IMR-90 (cell line): ENCODE results near the gene CTIF. TPM values are rescaled to one million over a fixed set of nuclear protein-coding genes. Genes with fewer than 3 reads are reported as not detected.

Experiments used
- ATAC-seq: fragments of 200-7000 bp; cut with Tn5 transposase; 2 replicates; pipeline ENCODE4 v1.9.1; 2020; ENCODE audit warnings: low read depth, mild to moderate bottlenecking, moderate library complexity
- BruUV-seq: library from RNA; stranded (reverse); fragments of 400-500 nt; replicated peaks from 2 replicates; lab custom pipeline; 2021; lab: Mats Ljungman, UMichigan
- CTCF ChIA-PET: fragments of 300-600 bp; formaldehyde crosslinking; extraction: SDS; loops from one replicate; lab custom pipeline; 2021; ENCODE audit warnings: antibody characterized with exemption; lab: Yijun Ruan, JAX
- POLR2A ChIA-PET: fragments of 300-600 bp; sonication (Branson Sonifier 250); formaldehyde crosslinking; loops from one replicate; lab custom pipeline; 2022; ENCODE audit warnings: antibody characterized with exemption; ENCODE audit not compliant: unreplicated experiment; lab: Charles Lee
- DNase-seq: peaks from one replicate; pipeline ENCODE4 v3.0.0; 2013
- H2AFZ ChIP-seq: replicated peaks from 2 replicates; pipeline ENCODE3; 2013; ENCODE audit warnings: low read length, mild to moderate bottlenecking; ENCODE audit not compliant: poor library complexity
- H2AK5ac ChIP-seq: 2 replicates; pipeline ENCODE4 v1.6.1; 2013; ENCODE audit warnings: low read depth, low read length, inconsistent platforms
- H2AK9ac ChIP-seq: replicated peaks from 2 replicates; pipeline ENCODE3; 2013; ENCODE audit warnings: mild to moderate bottlenecking, low read depth, low read length, moderate library complexity; ENCODE audit not compliant: poor library complexity
- H2BK120ac ChIP-seq: 2 replicates; pipeline ENCODE4 v1.6.1; 2013; ENCODE audit warnings: low read depth, low read length, inconsistent platforms
- H2BK15ac ChIP-seq: 3 replicates; pipeline ENCODE4 v1.6.1; 2013; ENCODE audit warnings: low read depth, low read length, inconsistent platforms
- H2BK20ac ChIP-seq: 2 replicates; pipeline ENCODE4 v1.6.1; 2013; ENCODE audit warnings: low read depth, mild to moderate bottlenecking, inconsistent platforms, low read length, moderate library complexity
- H2BK5ac ChIP-seq: 2 replicates; pipeline ENCODE4 v1.6.1; 2013; ENCODE audit warnings: mild to moderate bottlenecking, low read depth, low read length, inconsistent platforms; ENCODE audit not compliant: poor library complexity, severe bottlenecking
- H3K14ac ChIP-seq: replicated peaks from 2 replicates; pipeline ENCODE4 v1.6.1; 2013; ENCODE audit warnings: low read depth, low read length, inconsistent platforms
- H3K18ac ChIP-seq: 2 replicates; pipeline ENCODE4 v1.6.1; 2013; ENCODE audit warnings: low read depth, low read length, control low read depth
- H3K23ac ChIP-seq: 2 replicates; pipeline ENCODE4 v1.6.1; 2013; ENCODE audit warnings: low read depth, low read length, inconsistent platforms
- H3K27ac ChIP-seq: 2 replicates; pipeline ENCODE4 v1.5.1; 2013; ENCODE audit warnings: mild to moderate bottlenecking, control low read depth, low read length; ENCODE audit not compliant: insufficient read depth
- H3K27me3 ChIP-seq: 2 replicates; pipeline ENCODE4 v1.6.1; 2013; ENCODE audit warnings: low read length; ENCODE audit not compliant: control insufficient read depth, insufficient read depth
- H3K36me3 ChIP-seq: 2 replicates; pipeline ENCODE4 v1.6.1; 2013; ENCODE audit warnings: low read length, mixed read lengths; ENCODE audit not compliant: control insufficient read depth, insufficient read depth
- H3K4ac ChIP-seq: 2 replicates; pipeline ENCODE4 v1.6.1; 2013; ENCODE audit warnings: low read depth, low read length, inconsistent platforms
- H3K4me1 ChIP-seq: 2 replicates; pipeline ENCODE4 v1.6.1; 2013; ENCODE audit warnings: low read length, mixed read lengths; ENCODE audit not compliant: control insufficient read depth, insufficient read depth
- H3K4me2 ChIP-seq: 2 replicates; pipeline ENCODE4 v1.6.1; 2013; ENCODE audit warnings: low read depth, mild to moderate bottlenecking, control low read depth, low read length, moderate library complexity
- H3K4me3 ChIP-seq: 2 replicates; pipeline ENCODE4 v1.5.1; 2013; ENCODE audit warnings: low read depth, mild to moderate bottlenecking, control low read depth, low read length, moderate library complexity; ENCODE audit not compliant: insufficient read depth
- H3K56ac ChIP-seq: 2 replicates; pipeline ENCODE4 v1.6.1; 2013; ENCODE audit warnings: low read length, inconsistent platforms; ENCODE audit not compliant: insufficient read depth; ENCODE audit errors: extremely low read depth
- H3K79me1 ChIP-seq, 2 experiments: 2 replicates each; pipeline ENCODE4 v1.6.1; 2013; ENCODE audit warnings: low read length in 2 of 2, inconsistent platforms in 1 of 2, low read depth in 1 of 2
- H3K9ac ChIP-seq: 2 replicates; pipeline ENCODE4 v1.6.1; 2013; ENCODE audit warnings: low read depth, low read length, control low read depth
- H3K9me1 ChIP-seq: 2 replicates; pipeline ENCODE4 v1.6.1; 2013; ENCODE audit warnings: low read length, inconsistent platforms; ENCODE audit not compliant: insufficient read depth
- H3K9me3 ChIP-seq: 2 replicates; pipeline ENCODE4 v1.6.1; 2013; ENCODE audit warnings: low read length; ENCODE audit not compliant: control insufficient read depth, insufficient read depth
- H4K20me1 ChIP-seq: 2 replicates; pipeline ENCODE4 v1.6.1; 2013; ENCODE audit warnings: low read length, inconsistent platforms; ENCODE audit not compliant: insufficient read depth
- H4K5ac ChIP-seq: 2 replicates; pipeline ENCODE4 v1.6.1; 2013; ENCODE audit warnings: mild to moderate bottlenecking, low read depth, low read length, control low read depth
- H4K8ac ChIP-seq, 2 experiments: 2 replicates each; pipeline ENCODE4 v1.6.1; 2013; ENCODE audit warnings: low read depth in 2 of 2, low read length in 2 of 2, control low read depth in 1 of 2, inconsistent platforms in 1 of 2
- H4K91ac ChIP-seq: 2 replicates; pipeline ENCODE4 v1.6.1; 2013; ENCODE audit warnings: low read depth, low read length, inconsistent platforms; ENCODE audit not compliant: insufficient read depth
- BHLHE40 ChIP-seq: fragments of 150-350 bp; IDR thresholded peaks from 2 replicates; pipeline ENCODE4 v1.6.1; 2016; ENCODE audit warnings: mild to moderate bottlenecking, low read depth, low read length
- CEBPB ChIP-seq: IDR thresholded peaks from 2 replicates; pipeline ENCODE4 v1.6.1; 2012; ENCODE audit warnings: low read depth, low read length, improper control_type of control experiment
- CHD1 ChIP-seq: IDR thresholded peaks from 2 replicates; pipeline ENCODE4 v1.6.1; 2012; ENCODE audit warnings: low read depth, low read length, improper control_type of control experiment
- MAZ ChIP-seq: IDR thresholded peaks from 2 replicates; pipeline ENCODE4 v1.6.1; 2012; ENCODE audit warnings: low read depth, mild to moderate bottlenecking, low read length, improper control_type of control experiment, moderate library complexity, borderline replicate concordance
- MXI1 ChIP-seq: IDR thresholded peaks from 2 replicates; pipeline ENCODE4 v1.6.1; 2012; ENCODE audit warnings: low read depth, mild to moderate bottlenecking, low read length, moderate library complexity, borderline replicate concordance
- POLR2A ChIP-seq: IDR thresholded peaks from 2 replicates; pipeline ENCODE4 v1.6.1; 2012; ENCODE audit warnings: mild to moderate bottlenecking, low read depth, low read length
- RFX5 ChIP-seq: IDR thresholded peaks from 2 replicates; pipeline ENCODE4 v1.8.0; 2012; ENCODE audit warnings: low read depth, mild to moderate bottlenecking, low read length, moderate library complexity
- WGBS, 2 experiments: methylation state at CpG; one replicate each; pipeline versions ENCODE4 v1.1.5 to v1.1.7; 2013; ENCODE audit warnings: missing lambda C conversion rate in 2 of 2; ENCODE audit not compliant: insufficient read length in 1 of 2; ENCODE audit errors: extremely low coverage in 2 of 2; 5-methylcytosine and 5-hydroxymethylcytosine counted together
- dilution Hi-C: fragments of 300-500 bp; cut with HindIII; formaldehyde crosslinking; loops from one replicate; pipeline ENCODE4 v1.14.3; 2018; ENCODE audit warnings: low sequenced_read_pairs; ENCODE audit not compliant: unreplicated experiment
- in situ Hi-C: fragments of 300-500 bp; cut with MboI; formaldehyde crosslinking; loops from 3 replicates; pipeline ENCODE4 v1.14.3; 2019; ENCODE audit warnings: low sequenced_read_pairs, inconsistent platforms, mixed read lengths
- intact Hi-C: fragments of 100-400 bp; cut with micrococcal nuclease; formaldehyde crosslinking; loops from 2 replicates; pipeline ENCODE4 v1.10.0; 2022
- polyA plus RNA-seq, 3 experiments: library from polyadenylated mRNA; depleted of rRNA; stranded (reverse); fragments of >200 nt; gene quantifications; 2 replicates each; pipeline ENCODE4 v1.2.3, GENCODE V29; 2012; ENCODE audit warnings: low replicate concordance in 1 of 3
- total RNA-seq: library from RNA; depleted of rRNA; stranded (reverse); fragments of >200 nt; gene quantifications from 2 replicates; pipeline ENCODE4 v1.2.3, GENCODE V29; 2012
- TF ChIP-seq, protein P1 (sequence below): fragments of 150-350 bp; IDR thresholded peaks from 2 replicates; pipeline ENCODE4 v1.6.1; 2017; ENCODE audit warnings: mild to moderate bottlenecking, antibody characterized with exemption, low read length, low read depth

The CTIF gene
- total and polyA plus RNA-seq, 2 of the 4 experiments (the other 2 are of a cell fraction): 25.1 to 57.0 TPM

DNA sequence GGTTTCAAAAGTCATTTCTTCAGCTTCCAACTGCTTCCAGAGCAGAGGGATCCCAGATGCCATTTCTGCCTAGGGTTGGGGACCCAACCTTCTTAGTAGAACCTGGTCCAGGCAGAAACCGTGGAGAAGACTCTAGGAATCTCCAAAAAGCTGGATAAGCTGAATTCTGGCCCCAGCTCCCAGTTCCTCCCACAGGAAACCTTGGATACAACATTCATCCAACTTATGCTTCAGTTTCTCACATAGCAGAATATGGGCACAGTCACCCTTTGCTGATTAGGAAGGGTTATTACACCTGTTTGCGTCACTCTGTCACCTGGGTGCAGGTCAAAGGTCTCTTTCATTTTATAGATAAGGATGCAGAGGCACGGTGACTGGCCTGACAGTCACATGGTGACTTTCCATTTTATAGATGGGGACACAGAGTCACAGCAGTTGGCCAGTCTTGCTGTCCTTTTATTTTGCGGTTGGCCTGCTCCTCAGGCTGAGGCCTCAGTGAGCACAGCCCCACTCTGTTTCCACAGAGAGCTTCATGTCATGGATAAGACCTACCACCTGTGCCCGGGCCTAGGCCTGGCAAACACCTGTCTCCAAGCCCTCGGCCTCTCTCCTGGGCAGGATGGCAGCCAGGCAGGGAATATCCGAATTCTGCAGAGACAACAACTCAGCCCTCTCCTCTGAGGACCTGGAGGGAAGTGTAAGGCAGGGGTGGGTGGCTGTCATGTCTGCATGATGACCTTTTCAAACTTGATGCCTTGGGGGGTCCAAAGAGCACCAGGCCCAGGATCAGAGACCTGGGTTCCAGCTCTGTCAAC lies 263.1 kb downstream of the CTIF start:
- ChIA-PET CTCF (no interaction called here), POLR2A (no interaction called here)
- WGBS, 2 experiments: 100% methylated on average over 2 of the region's 7 CpGs; no CpG with 5 or more reads in 1 of the 2 experiments
- Histone ChIP-seq H2BK120ac (peak overlapping the region; percentile 64; the same call in 1 of the 2 replicates), H3K18ac (no peak overlapping the region), H3K9me3 (no peaks in the 10 kb centered on the region), H3K4me2 (no peak overlapping the region), H3K23ac (0 out of 2 replicates have a peak overlapping the region, but pooled peaks have one; percentile 27), H2BK15ac (peak overlapping the region; percentile 1; the same call in 1 of the 3 replicates), H2AK9ac (no peak overlapping the region), H4K91ac (no peak overlapping the region), H3K79me1 (peaks cover 32 to 91% of the 10 kb centered on the region in 2 experiments; a peak in 3 of 4 replicates), H3K9ac (no peak overlapping the region), H3K14ac (peak overlapping the region; percentile 71), H3K9me1 (peaks cover 44% of the 10 kb centered on the region), H2AFZ (no peak overlapping the region), H3K27ac (peak overlapping the region; percentile 25; the same call in 1 of the 2 replicates), H4K20me1 (peaks cover 27% of the 10 kb centered on the region), H3K36me3 (peaks cover 55% of the 10 kb centered on the region), H4K8ac (peak overlapping the region in 1 of 2 experiments; percentile 16; a peak in 1 of 4 replicates), H4K5ac (no peak overlapping the region), H2BK20ac (peak overlapping the region; percentile 11; the same call in 1 of the 2 replicates), H3K4me3 (no peak overlapping the region), H3K27me3 (no peaks in the 10 kb centered on the region), H3K4me1 (peaks cover 12% of the 10 kb centered on the region), H2BK5ac (no peak overlapping the region), H2AK5ac (peak overlapping the region; percentile 44), H3K4ac (peak overlapping the region; percentile 5; the same call in 1 of the 2 replicates), H3K56ac (no peak overlapping the region)
- dilution Hi-C loops (no loop called here), intact Hi-C loops (no loop called here), in situ Hi-C loops (no loop called here)
- TF ChIP-seq POLR2A: no peak
- TF ChIP-seq CHD1: no peak
- no peak for TF ChIP-seq MXI1
- TF ChIP-seq, protein P1, sequence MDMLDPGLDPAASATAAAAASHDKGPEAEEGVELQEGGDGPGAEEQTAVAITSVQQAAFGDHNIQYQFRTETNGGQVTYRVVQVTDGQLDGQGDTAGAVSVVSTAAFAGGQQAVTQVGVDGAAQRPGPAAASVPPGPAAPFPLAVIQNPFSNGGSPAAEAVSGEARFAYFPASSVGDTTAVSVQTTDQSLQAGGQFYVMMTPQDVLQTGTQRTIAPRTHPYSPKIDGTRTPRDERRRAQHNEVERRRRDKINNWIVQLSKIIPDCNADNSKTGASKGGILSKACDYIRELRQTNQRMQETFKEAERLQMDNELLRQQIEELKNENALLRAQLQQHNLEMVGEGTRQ: no peak
- TF ChIP-seq CEBPB: no peak
- no peak for TF ChIP-seq RFX5
- TF ChIP-seq MAZ: no peak
- TF ChIP-seq BHLHE40: no peak
- DNase-seq: no peak
- no TSS peak for BruUV-seq
- ATAC-seq: no peak
